ENCODE measurements around the gene FAM167B.

DNA sequence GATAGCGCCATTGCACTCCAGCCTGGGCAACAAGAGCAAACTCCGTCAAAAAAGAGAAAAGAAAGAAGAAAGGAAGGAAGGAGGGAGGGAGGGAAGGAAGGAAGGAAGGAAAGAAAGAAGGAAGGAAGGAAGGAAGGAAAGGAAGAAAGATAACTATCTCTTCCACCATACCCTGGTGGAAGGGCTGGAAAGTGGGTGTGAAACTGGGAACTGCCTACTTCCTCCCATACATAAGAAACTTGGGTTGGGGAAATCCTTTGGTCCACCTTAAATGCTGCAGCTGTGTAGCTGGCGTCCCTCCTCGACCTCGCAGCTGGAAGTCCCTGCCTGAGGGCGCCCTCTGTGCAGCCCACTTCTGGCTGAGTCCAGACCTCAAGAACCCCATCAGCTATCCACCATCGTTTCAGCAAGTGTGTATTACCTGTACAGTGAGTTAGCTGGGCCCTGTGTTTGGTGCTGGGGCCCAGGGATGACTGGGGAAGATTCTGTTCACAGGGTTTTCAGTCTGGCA lies 4.6 kb upstream of the FAM167B start:
- TF ChIP-seq, protein P1, sequence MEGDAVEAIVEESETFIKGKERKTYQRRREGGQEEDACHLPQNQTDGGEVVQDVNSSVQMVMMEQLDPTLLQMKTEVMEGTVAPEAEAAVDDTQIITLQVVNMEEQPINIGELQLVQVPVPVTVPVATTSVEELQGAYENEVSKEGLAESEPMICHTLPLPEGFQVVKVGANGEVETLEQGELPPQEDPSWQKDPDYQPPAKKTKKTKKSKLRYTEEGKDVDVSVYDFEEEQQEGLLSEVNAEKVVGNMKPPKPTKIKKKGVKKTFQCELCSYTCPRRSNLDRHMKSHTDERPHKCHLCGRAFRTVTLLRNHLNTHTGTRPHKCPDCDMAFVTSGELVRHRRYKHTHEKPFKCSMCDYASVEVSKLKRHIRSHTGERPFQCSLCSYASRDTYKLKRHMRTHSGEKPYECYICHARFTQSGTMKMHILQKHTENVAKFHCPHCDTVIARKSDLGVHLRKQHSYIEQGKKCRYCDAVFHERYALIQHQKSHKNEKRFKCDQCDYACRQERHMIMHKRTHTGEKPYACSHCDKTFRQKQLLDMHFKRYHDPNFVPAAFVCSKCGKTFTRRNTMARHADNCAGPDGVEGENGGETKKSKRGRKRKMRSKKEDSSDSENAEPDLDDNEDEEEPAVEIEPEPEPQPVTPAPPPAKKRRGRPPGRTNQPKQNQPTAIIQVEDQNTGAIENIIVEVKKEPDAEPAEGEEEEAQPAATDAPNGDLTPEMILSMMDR (IDR thresholded peaks at IDR 0.05): no peak
- TF ChIP-seq POLR2A (IDR thresholded peaks at IDR 0.05): no peak
- no peak for TF ChIP-seq EP300 (IDR thresholded peaks at IDR 0.05)

All from ovary (tissue), 3 donors.